Suprapubic skin (tissue), 4 donors: ENCODE measurements around the gene BMERB1. TPM values are rescaled to one million over a fixed set of nuclear protein-coding genes. Genes with fewer than 3 reads are reported as not detected.

ENCODE experiments used
- DNase-seq, 2 donors: peaks; one replicate each; pipeline ENCODE4 v3.0.0-alpha.2; 2019; ENCODE audit warnings: low spot score in 2 of 2
- H3K27ac ChIP-seq: fragments of 200-600 bp; sonication (generic); one replicate; pipeline ENCODE4 v1.5.1; 2019
- H3K27me3 ChIP-seq: fragments of 200-600 bp; sonication (generic); one replicate; pipeline ENCODE4 v1.5.1; 2019
- H3K36me3 ChIP-seq: fragments of 200-600 bp; sonication (generic); one replicate; pipeline ENCODE4 v1.5.1; 2019
- H3K4me1 ChIP-seq: fragments of 200-600 bp; sonication (generic); one replicate; pipeline ENCODE4 v1.5.1; 2019
- H3K4me3 ChIP-seq: fragments of 200-600 bp; sonication (generic); one replicate; pipeline ENCODE4 v1.5.1; 2019; ENCODE audit warnings: mild to moderate bottlenecking
- H3K9me3 ChIP-seq: fragments of 200-600 bp; sonication (generic); one replicate; pipeline ENCODE4 v1.5.1; 2019
- EP300 ChIP-seq: sonication (generic); formaldehyde crosslinking; IDR thresholded peaks from one replicate; pipeline ENCODE4 v1.6.1; 2017; ENCODE audit warnings: antibody characterized with exemption
- POLR2A ChIP-seq, 2 donors: fragments of 450-650 bp; IDR thresholded peaks; one replicate each; pipeline ENCODE4 v1.6.1; 2017; ENCODE audit warnings: antibody characterized with exemption in 2 of 2, mild to moderate bottlenecking in 2 of 2, moderate library complexity in 2 of 2
- POLR2AphosphoS5 ChIP-seq, 3 donors: sonication (generic); formaldehyde crosslinking; IDR thresholded peaks; one replicate each; pipeline ENCODE4 v1.6.1; 2017; ENCODE audit warnings: antibody characterized with exemption in 3 of 3
- WGBS: methylation state at CpG from one replicate; pipeline ENCODE4 v1.1.5; 2018; 5-methylcytosine and 5-hydroxymethylcytosine counted together
- total RNA-seq, 4 donors: library from RNA; depleted of rRNA; stranded (reverse); fragments of >200 nt; gene quantifications; one replicate each; pipeline ENCODE4 v1.1.0, GENCODE V29; 2016
- TF ChIP-seq, protein P1 (sequence below), 2 donors: fragments of 200-600 bp in 1 of 2; fragments of 450-650 bp in 1 of 2; sonication (generic) in 1 of 2; IDR thresholded peaks; one replicate each; pipeline ENCODE4 v1.5.1; 2016 to 2019; ENCODE audit warnings: antibody characterized with exemption in 2 of 2, mild to moderate bottlenecking in 1 of 2, moderate library complexity in 1 of 2

BMERB1 gene
- total RNA-seq, 4 donors from 2014 or later, result 5.5 to 31.4 (median 17.9) TPM

DNA sequence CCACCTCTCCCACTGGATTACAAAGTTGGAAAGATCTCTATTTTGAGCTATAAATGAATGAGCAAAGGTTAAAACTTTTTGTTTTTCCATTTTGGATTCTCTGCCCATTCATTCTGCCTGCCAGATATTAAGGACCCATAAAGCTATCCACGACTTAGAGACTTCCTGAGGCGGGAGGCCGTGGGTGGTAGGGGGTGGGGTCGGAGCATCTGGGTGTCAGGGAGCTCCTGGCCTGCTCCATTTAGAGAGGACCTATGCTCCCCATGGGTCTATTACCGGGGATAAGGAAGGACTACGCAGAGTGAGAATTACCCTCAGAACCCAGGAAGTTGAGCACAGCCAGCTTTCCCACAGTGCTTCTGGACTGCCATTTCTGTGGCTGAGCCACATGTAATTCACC lies 162.7 kb downstream of the BMERB1 start:
- Histone ChIP-seq H3K9me3 (no peaks in the 10 kb centered on the region), H3K27ac (no peak overlapping the region), H3K4me3 (no peak overlapping the region), H3K4me1 (peaks cover 12% of the 10 kb centered on the region), H3K36me3 (peaks cover 76% of the 10 kb centered on the region), H3K27me3 (no peaks in the 10 kb centered on the region)
- no peak for DNase-seq
- TF ChIP-seq, protein P1, sequence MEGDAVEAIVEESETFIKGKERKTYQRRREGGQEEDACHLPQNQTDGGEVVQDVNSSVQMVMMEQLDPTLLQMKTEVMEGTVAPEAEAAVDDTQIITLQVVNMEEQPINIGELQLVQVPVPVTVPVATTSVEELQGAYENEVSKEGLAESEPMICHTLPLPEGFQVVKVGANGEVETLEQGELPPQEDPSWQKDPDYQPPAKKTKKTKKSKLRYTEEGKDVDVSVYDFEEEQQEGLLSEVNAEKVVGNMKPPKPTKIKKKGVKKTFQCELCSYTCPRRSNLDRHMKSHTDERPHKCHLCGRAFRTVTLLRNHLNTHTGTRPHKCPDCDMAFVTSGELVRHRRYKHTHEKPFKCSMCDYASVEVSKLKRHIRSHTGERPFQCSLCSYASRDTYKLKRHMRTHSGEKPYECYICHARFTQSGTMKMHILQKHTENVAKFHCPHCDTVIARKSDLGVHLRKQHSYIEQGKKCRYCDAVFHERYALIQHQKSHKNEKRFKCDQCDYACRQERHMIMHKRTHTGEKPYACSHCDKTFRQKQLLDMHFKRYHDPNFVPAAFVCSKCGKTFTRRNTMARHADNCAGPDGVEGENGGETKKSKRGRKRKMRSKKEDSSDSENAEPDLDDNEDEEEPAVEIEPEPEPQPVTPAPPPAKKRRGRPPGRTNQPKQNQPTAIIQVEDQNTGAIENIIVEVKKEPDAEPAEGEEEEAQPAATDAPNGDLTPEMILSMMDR (IDR thresholded peaks at IDR 0.05), result no peak
- TF ChIP-seq POLR2A (IDR thresholded peaks at IDR 0.05) (no peak), POLR2AphosphoS5 (IDR thresholded peaks at IDR 0.05) (no peak), EP300 (no peak)
- 75% methylated on average over 6 of the region's 6 CpGs for WGBS

DNA sequence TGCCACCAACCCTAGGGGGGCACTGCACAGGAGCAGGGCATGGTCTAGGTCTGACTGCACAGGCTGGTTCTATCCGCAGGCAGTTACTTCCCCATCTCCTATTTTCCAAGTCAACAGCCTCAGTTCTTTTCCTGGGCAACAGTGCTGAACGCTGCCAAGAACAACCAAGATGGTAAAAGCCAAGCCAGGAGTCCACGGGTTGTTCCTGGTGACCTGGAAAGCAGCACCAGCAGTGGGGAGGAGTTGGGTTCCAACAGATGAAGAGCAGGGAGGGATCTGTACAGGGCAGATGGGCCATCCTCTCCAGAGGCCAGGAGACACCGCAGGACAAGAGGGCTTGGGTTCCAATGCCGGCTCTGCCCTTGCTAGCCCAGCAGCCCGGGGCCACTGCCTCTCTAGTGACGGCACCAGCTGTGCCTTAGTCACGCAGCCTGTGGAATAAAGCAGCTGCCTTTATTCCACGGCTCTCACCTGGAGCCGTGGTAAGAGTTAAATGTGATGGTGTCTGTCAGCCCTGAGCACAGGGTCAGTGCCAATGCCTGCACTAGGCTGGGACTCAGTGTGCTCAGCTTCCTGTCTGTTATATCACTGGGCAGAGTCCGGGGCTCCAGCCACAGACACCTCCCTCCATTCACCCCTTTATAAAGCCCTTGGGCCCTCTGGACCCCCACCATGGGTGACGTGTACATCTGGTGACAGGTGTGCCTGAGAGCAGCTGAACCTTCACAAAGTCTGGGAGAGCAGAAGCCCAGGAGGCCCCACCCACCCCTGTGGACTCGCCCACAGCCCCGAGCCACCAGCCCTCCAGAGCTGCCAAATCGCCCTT lies 163.6 kb downstream of the BMERB1 start:
- no peaks in the 10 kb centered on the region for H3K9me3 ChIP-seq
- peaks cover 85% of the 10 kb centered on the region for H3K36me3 ChIP-seq
- H3K27me3 ChIP-seq, result no peaks in the 10 kb centered on the region
- DNase-seq, result no peak
- TF ChIP-seq EP300 (no peak), POLR2AphosphoS5 (IDR thresholded peaks at IDR 0.05) (no peak), POLR2A (IDR thresholded peaks at IDR 0.05) (no peak)
- TF ChIP-seq, protein P1 (IDR thresholded peaks at IDR 0.05), result no peak
- no peak overlapping the region for H3K4me3 ChIP-seq
- 86% methylated on average over 11 of the region's 15 CpGs for WGBS
- H3K27ac ChIP-seq, result no peak overlapping the region
- H3K4me1 ChIP-seq, result peaks cover 4% of the 10 kb centered on the region

DNA sequence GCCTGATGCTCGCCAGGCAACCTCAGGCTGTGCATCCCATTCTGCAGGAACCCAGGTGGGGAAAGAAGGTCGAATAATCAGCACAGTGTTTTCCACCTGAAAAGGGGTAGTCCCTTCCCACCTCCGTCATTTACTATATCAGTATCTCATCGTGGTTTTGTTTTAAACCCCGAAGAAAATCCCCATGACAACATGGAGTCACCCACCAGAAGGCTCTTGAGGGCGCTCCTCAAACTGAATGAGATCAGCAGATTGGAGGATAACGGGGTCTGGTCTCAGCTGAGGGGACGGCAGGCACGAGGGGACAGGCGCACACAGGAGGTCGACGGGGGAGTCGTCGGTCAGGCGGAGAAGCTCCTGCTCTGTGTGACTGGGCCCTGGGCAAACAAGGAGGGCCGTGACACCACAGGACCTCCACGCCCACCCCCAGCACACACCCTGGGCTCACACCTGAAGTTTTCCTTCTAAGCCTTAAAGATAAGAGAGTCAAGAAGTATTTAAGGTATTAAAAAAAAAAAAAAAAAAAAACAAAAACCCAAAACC lies 164.3 kb downstream of the BMERB1 start:
- DNase-seq, result no peak
- Histone ChIP-seq H3K36me3 (peaks cover 92% of the 10 kb centered on the region), H3K27ac (no peak overlapping the region), H3K4me1 (no peaks in the 10 kb centered on the region), H3K9me3 (no peaks in the 10 kb centered on the region), H3K27me3 (no peaks in the 10 kb centered on the region), H3K4me3 (no peak overlapping the region)
- WGBS, result 93% methylated on average over 14 of the region's 17 CpGs
- TF ChIP-seq, protein P1 (IDR thresholded peaks at IDR 0.05), result no peak
- no peak for TF ChIP-seq POLR2A (IDR thresholded peaks at IDR 0.05)

DNA sequence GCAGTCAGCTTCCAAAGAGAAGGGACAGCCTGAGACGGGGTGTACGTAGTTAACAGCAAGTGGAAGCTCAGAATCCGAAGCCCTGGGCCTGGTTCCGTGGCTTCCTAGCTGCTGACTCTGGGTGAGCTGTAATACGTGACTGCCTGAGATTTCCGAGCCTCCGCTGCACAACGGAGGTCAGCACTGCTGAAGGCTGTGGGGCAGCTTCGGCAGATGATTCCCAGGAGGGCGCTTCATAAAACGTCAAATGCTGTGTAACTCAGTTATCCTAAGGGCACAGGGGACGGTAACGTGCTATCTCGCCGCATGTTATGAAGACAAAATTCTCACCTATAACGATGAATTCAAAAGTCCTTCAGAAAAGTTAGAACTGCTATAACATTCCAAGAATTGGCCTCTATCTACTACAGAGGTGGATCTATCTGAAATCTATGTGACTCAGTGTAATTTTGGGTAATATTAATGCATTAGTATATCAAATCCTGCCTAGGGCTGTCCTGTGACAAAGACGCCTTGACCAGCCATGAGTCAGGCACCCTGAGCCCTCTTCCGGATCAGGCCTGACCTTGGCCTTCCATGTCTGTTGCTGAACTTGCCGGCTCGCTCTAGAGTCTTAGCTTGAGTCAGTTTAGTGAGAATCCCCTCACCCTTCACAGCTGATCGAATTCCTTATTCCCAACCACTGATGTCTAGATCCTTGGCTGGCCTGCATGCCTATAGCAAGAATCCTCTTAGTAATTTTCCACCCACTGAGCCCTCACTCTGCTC lies 165.1 kb downstream of the BMERB1 start:
- Histone ChIP-seq H3K9me3 (no peaks in the 10 kb centered on the region), H3K27ac (no peak overlapping the region), H3K27me3 (no peaks in the 10 kb centered on the region), H3K4me3 (no peak overlapping the region), H3K36me3 (peaks cover 95% of the 10 kb centered on the region), H3K4me1 (no peaks in the 10 kb centered on the region)
- no peak for TF ChIP-seq EP300
- TF ChIP-seq, protein P1 (IDR thresholded peaks at IDR 0.05), result no peak
- no peak for TF ChIP-seq POLR2A (IDR thresholded peaks at IDR 0.05)
- TF ChIP-seq POLR2AphosphoS5 (IDR thresholded peaks at IDR 0.05), result no peak
- 88% methylated on average over 18 of the region's 21 CpGs for WGBS
- DNase-seq, result no peak
